IMR-90 (cell line): ENCODE results near the gene PDCL3. TPM values are rescaled to one million over a fixed set of nuclear protein-coding genes. Genes with fewer than 3 reads are reported as not detected.

Experiments used
- ATAC-seq: fragments of 200-7000 bp; cut with Tn5 transposase; 2 replicates; pipeline ENCODE4 v1.9.1; 2020; ENCODE audit warnings: low read depth, mild to moderate bottlenecking, moderate library complexity
- BruUV-seq: library from RNA; stranded (reverse); fragments of 400-500 nt; replicated peaks from 2 replicates; lab custom pipeline; 2021; lab: Mats Ljungman, UMichigan
- CTCF ChIA-PET: fragments of 300-600 bp; formaldehyde crosslinking; extraction: SDS; loops from one replicate; lab custom pipeline; 2021; ENCODE audit warnings: antibody characterized with exemption; lab: Yijun Ruan, JAX
- POLR2A ChIA-PET: fragments of 300-600 bp; sonication (Branson Sonifier 250); formaldehyde crosslinking; loops from one replicate; lab custom pipeline; 2022; ENCODE audit warnings: antibody characterized with exemption; ENCODE audit not compliant: unreplicated experiment; lab: Charles Lee
- DNase-seq: peaks from one replicate; pipeline ENCODE4 v3.0.0; 2013
- H2AFZ ChIP-seq: replicated peaks from 2 replicates; pipeline ENCODE3; 2013; ENCODE audit warnings: low read length, mild to moderate bottlenecking; ENCODE audit not compliant: poor library complexity
- H2AK5ac ChIP-seq: 2 replicates; pipeline ENCODE4 v1.6.1; 2013; ENCODE audit warnings: low read depth, low read length, inconsistent platforms
- H2AK9ac ChIP-seq: replicated peaks from 2 replicates; pipeline ENCODE3; 2013; ENCODE audit warnings: mild to moderate bottlenecking, low read depth, low read length, moderate library complexity; ENCODE audit not compliant: poor library complexity
- H2BK120ac ChIP-seq: 2 replicates; pipeline ENCODE4 v1.6.1; 2013; ENCODE audit warnings: low read depth, low read length, inconsistent platforms
- H2BK15ac ChIP-seq: 3 replicates; pipeline ENCODE4 v1.6.1; 2013; ENCODE audit warnings: low read depth, low read length, inconsistent platforms
- H2BK20ac ChIP-seq: 2 replicates; pipeline ENCODE4 v1.6.1; 2013; ENCODE audit warnings: low read depth, mild to moderate bottlenecking, inconsistent platforms, low read length, moderate library complexity
- H2BK5ac ChIP-seq: 2 replicates; pipeline ENCODE4 v1.6.1; 2013; ENCODE audit warnings: mild to moderate bottlenecking, low read depth, low read length, inconsistent platforms; ENCODE audit not compliant: poor library complexity, severe bottlenecking
- H3K14ac ChIP-seq: replicated peaks from 2 replicates; pipeline ENCODE4 v1.6.1; 2013; ENCODE audit warnings: low read depth, low read length, inconsistent platforms
- H3K18ac ChIP-seq: 2 replicates; pipeline ENCODE4 v1.6.1; 2013; ENCODE audit warnings: low read depth, low read length, control low read depth
- H3K23ac ChIP-seq: 2 replicates; pipeline ENCODE4 v1.6.1; 2013; ENCODE audit warnings: low read depth, low read length, inconsistent platforms
- H3K27ac ChIP-seq: 2 replicates; pipeline ENCODE4 v1.5.1; 2013; ENCODE audit warnings: mild to moderate bottlenecking, control low read depth, low read length; ENCODE audit not compliant: insufficient read depth
- H3K27me3 ChIP-seq: 2 replicates; pipeline ENCODE4 v1.6.1; 2013; ENCODE audit warnings: low read length; ENCODE audit not compliant: control insufficient read depth, insufficient read depth
- H3K36me3 ChIP-seq: 2 replicates; pipeline ENCODE4 v1.6.1; 2013; ENCODE audit warnings: low read length, mixed read lengths; ENCODE audit not compliant: control insufficient read depth, insufficient read depth
- H3K4ac ChIP-seq: 2 replicates; pipeline ENCODE4 v1.6.1; 2013; ENCODE audit warnings: low read depth, low read length, inconsistent platforms
- H3K4me1 ChIP-seq: 2 replicates; pipeline ENCODE4 v1.6.1; 2013; ENCODE audit warnings: low read length, mixed read lengths; ENCODE audit not compliant: control insufficient read depth, insufficient read depth
- H3K4me2 ChIP-seq: 2 replicates; pipeline ENCODE4 v1.6.1; 2013; ENCODE audit warnings: low read depth, mild to moderate bottlenecking, control low read depth, low read length, moderate library complexity
- H3K4me3 ChIP-seq: 2 replicates; pipeline ENCODE4 v1.5.1; 2013; ENCODE audit warnings: low read depth, mild to moderate bottlenecking, control low read depth, low read length, moderate library complexity; ENCODE audit not compliant: insufficient read depth
- H3K56ac ChIP-seq: 2 replicates; pipeline ENCODE4 v1.6.1; 2013; ENCODE audit warnings: low read length, inconsistent platforms; ENCODE audit not compliant: insufficient read depth; ENCODE audit errors: extremely low read depth
- H3K79me1 ChIP-seq, 2 experiments: 2 replicates each; pipeline ENCODE4 v1.6.1; 2013; ENCODE audit warnings: low read length in 2 of 2, inconsistent platforms in 1 of 2, low read depth in 1 of 2
- H3K9ac ChIP-seq: 2 replicates; pipeline ENCODE4 v1.6.1; 2013; ENCODE audit warnings: low read depth, low read length, control low read depth
- H3K9me1 ChIP-seq: 2 replicates; pipeline ENCODE4 v1.6.1; 2013; ENCODE audit warnings: low read length, inconsistent platforms; ENCODE audit not compliant: insufficient read depth
- H3K9me3 ChIP-seq: 2 replicates; pipeline ENCODE4 v1.6.1; 2013; ENCODE audit warnings: low read length; ENCODE audit not compliant: control insufficient read depth, insufficient read depth
- H4K20me1 ChIP-seq: 2 replicates; pipeline ENCODE4 v1.6.1; 2013; ENCODE audit warnings: low read length, inconsistent platforms; ENCODE audit not compliant: insufficient read depth
- H4K5ac ChIP-seq: 2 replicates; pipeline ENCODE4 v1.6.1; 2013; ENCODE audit warnings: mild to moderate bottlenecking, low read depth, low read length, control low read depth
- H4K8ac ChIP-seq, 2 experiments: 2 replicates each; pipeline ENCODE4 v1.6.1; 2013; ENCODE audit warnings: low read depth in 2 of 2, low read length in 2 of 2, control low read depth in 1 of 2, inconsistent platforms in 1 of 2
- H4K91ac ChIP-seq: 2 replicates; pipeline ENCODE4 v1.6.1; 2013; ENCODE audit warnings: low read depth, low read length, inconsistent platforms; ENCODE audit not compliant: insufficient read depth
- BHLHE40 ChIP-seq: fragments of 150-350 bp; IDR thresholded peaks from 2 replicates; pipeline ENCODE4 v1.6.1; 2016; ENCODE audit warnings: mild to moderate bottlenecking, low read depth, low read length
- CEBPB ChIP-seq: IDR thresholded peaks from 2 replicates; pipeline ENCODE4 v1.6.1; 2012; ENCODE audit warnings: low read depth, low read length, improper control_type of control experiment
- CHD1 ChIP-seq: IDR thresholded peaks from 2 replicates; pipeline ENCODE4 v1.6.1; 2012; ENCODE audit warnings: low read depth, low read length, improper control_type of control experiment
- CTCF ChIP-seq: conservative IDR thresholded peaks from 2 replicates; pipeline ENCODE4 v1.5.1; 2012; ENCODE audit warnings: mild to moderate bottlenecking, low read depth, low read length, improper control_type of control experiment
- FOS ChIP-seq: fragments of 150-350 bp; IDR thresholded peaks from 2 replicates; pipeline ENCODE4 v1.6.1; 2016; ENCODE audit warnings: low read depth, low read length
- MAFK ChIP-seq: IDR thresholded peaks from 2 replicates; pipeline ENCODE4 v1.6.1; 2012; ENCODE audit warnings: low read depth, low read length, improper control_type of control experiment
- MAZ ChIP-seq: IDR thresholded peaks from 2 replicates; pipeline ENCODE4 v1.6.1; 2012; ENCODE audit warnings: low read depth, mild to moderate bottlenecking, low read length, improper control_type of control experiment, moderate library complexity, borderline replicate concordance
- MXI1 ChIP-seq: IDR thresholded peaks from 2 replicates; pipeline ENCODE4 v1.6.1; 2012; ENCODE audit warnings: low read depth, mild to moderate bottlenecking, low read length, moderate library complexity, borderline replicate concordance
- NFE2L2 ChIP-seq: fragments of 150-350 bp; IDR thresholded peaks from 2 replicates; pipeline ENCODE4 v1.6.1; 2016; ENCODE audit warnings: low read depth, mild to moderate bottlenecking, low read length
- RAD21 ChIP-seq: IDR thresholded peaks from 2 replicates; pipeline ENCODE4 v1.6.1; 2012; ENCODE audit warnings: low read length, improper control_type of control experiment
- RCOR1 ChIP-seq: IDR thresholded peaks from 2 replicates; pipeline ENCODE4 v1.6.1; 2012; ENCODE audit warnings: mild to moderate bottlenecking, low read length, improper control_type of control experiment; ENCODE audit not compliant: insufficient replicate concordance
- RFX5 ChIP-seq: IDR thresholded peaks from 2 replicates; pipeline ENCODE4 v1.8.0; 2012; ENCODE audit warnings: low read depth, mild to moderate bottlenecking, low read length, moderate library complexity
- SMC3 ChIP-seq: fragments of 150-350 bp; IDR thresholded peaks from 2 replicates; pipeline ENCODE4 v1.6.1; 2016; ENCODE audit warnings: low read depth, mild to moderate bottlenecking, antibody characterized with exemption, low read length, moderate library complexity
- WGBS, 2 experiments: methylation state at CpG; one replicate each; pipeline versions ENCODE4 v1.1.5 to v1.1.7; 2013; ENCODE audit warnings: missing lambda C conversion rate in 2 of 2; ENCODE audit not compliant: insufficient read length in 1 of 2; ENCODE audit errors: extremely low coverage in 2 of 2; 5-methylcytosine and 5-hydroxymethylcytosine counted together
- dilution Hi-C: fragments of 300-500 bp; cut with HindIII; formaldehyde crosslinking; loops from one replicate; pipeline ENCODE4 v1.14.3; 2018; ENCODE audit warnings: low sequenced_read_pairs; ENCODE audit not compliant: unreplicated experiment
- in situ Hi-C: fragments of 300-500 bp; cut with MboI; formaldehyde crosslinking; loops from 3 replicates; pipeline ENCODE4 v1.14.3; 2019; ENCODE audit warnings: low sequenced_read_pairs, inconsistent platforms, mixed read lengths
- intact Hi-C: fragments of 100-400 bp; cut with micrococcal nuclease; formaldehyde crosslinking; loops from 2 replicates; pipeline ENCODE4 v1.10.0; 2022
- polyA plus RNA-seq, 3 experiments: library from polyadenylated mRNA; depleted of rRNA; stranded (reverse); fragments of >200 nt; gene quantifications; 2 replicates each; pipeline ENCODE4 v1.2.3, GENCODE V29; 2012; ENCODE audit warnings: low replicate concordance in 1 of 3
- total RNA-seq: library from RNA; depleted of rRNA; stranded (reverse); fragments of >200 nt; gene quantifications from 2 replicates; pipeline ENCODE4 v1.2.3, GENCODE V29; 2012
- TF ChIP-seq, protein P1 (sequence below): fragments of 150-350 bp; IDR thresholded peaks from 2 replicates; pipeline ENCODE4 v1.6.1; 2016; ENCODE audit warnings: low read depth, mild to moderate bottlenecking, low read length, moderate library complexity, borderline replicate concordance

PDCL3 gene
- total and polyA plus RNA-seq, 2 of the 4 experiments (the other 2 are of a cell fraction), result 9.5 to 26.4 TPM

DNA sequence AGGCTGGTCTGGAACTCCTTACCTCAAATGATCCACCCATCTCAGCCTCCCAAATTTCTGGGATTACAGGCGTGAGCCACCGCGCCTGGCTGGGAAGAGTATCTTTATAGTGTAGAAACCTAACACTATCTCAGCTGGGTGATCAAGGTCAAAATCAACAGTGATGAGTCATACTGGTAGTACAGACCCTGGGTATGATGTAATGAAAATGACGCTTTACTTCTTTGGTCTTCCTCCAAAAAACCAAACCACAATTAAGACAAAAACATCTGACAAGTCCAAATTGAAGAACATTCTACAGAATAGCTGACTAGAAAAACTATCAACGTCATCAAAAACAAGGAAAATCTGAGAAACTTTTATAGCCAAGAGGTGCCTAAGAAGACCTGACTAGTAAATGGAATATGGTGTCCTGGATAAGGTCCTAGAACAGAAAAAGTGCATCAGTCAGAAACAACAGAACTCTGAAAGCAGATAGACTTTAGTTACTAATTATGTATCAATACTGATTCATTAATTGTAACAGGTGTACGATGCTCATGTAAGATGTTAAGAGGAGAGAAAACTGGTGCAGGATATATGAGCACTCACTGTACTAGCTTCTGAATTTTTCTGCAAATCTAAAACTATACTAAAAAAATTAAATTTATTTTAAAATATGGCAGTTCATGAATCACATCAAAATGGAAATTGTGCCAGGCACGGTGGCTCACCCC, 25.4 kb downstream of the PDCL3 start (continued):
- no peak for TF ChIP-seq CTCF
- no peak for TF ChIP-seq RAD21
- peak; percentile 31; the same call in 1 of the 2 replicates for TF ChIP-seq CEBPB
- TF ChIP-seq BHLHE40, result no peak

GRCh38 chr2:100589527-100589926, 26.7 kb downstream of the PDCL3 start:
- Histone ChIP-seq H3K4me1 (no peaks in the 10 kb centered on the region), H2AK5ac (no peak overlapping the region), H3K56ac (no peak overlapping the region), H2BK5ac (no peak overlapping the region), H3K14ac (no peak overlapping the region), H4K8ac (no peak overlapping the region), H3K9me3 (no peaks in the 10 kb centered on the region), H2AFZ (no peak overlapping the region), H3K9ac (no peak overlapping the region), H3K4ac (no peak overlapping the region), H3K79me1 (no peaks in the 10 kb centered on the region), H3K27me3 (peaks cover 3% of the 10 kb centered on the region; the same call in 1 of the 2 replicates), H3K9me1 (0 out of 2 replicates have a peak, but pooled peaks cover 3% of the 10 kb centered on the region), H4K5ac (no peak overlapping the region), H2BK120ac (no peak overlapping the region), H3K18ac (no peak overlapping the region), H3K27ac (no peak overlapping the region), H4K91ac (no peak overlapping the region), H4K20me1 (no peaks in the 10 kb centered on the region), H3K4me3 (no peak overlapping the region), H3K23ac (no peak overlapping the region), H2AK9ac (no peak overlapping the region), H2BK15ac (no peak overlapping the region), H3K36me3 (no peaks in the 10 kb centered on the region), H2BK20ac (no peak overlapping the region), H3K4me2 (no peak overlapping the region)
- ChIA-PET POLR2A (no interaction called here), CTCF (no interaction called here)
- no CpG with 5 or more reads among the region's 3 CpGs for WGBS, 2 experiments
- in situ Hi-C loops (no loop called here), dilution Hi-C loops (no loop called here), intact Hi-C loops (no loop called here)
- ATAC-seq, result no peak
- DNase-seq, result no peak
- BruUV-seq, result no TSS peak
- no peak for TF ChIP-seq MAZ
- TF ChIP-seq FOS, result no peak
- TF ChIP-seq SMC3, result no peak
- TF ChIP-seq MXI1, result no peak
- no peak for TF ChIP-seq RFX5
- no peak for TF ChIP-seq RCOR1
- TF ChIP-seq NFE2L2, result no peak
- no peak for TF ChIP-seq CHD1
- no peak for TF ChIP-seq BHLHE40
- TF ChIP-seq RAD21, result no peak
- no peak for TF ChIP-seq MAFK
- TF ChIP-seq, protein P1, sequence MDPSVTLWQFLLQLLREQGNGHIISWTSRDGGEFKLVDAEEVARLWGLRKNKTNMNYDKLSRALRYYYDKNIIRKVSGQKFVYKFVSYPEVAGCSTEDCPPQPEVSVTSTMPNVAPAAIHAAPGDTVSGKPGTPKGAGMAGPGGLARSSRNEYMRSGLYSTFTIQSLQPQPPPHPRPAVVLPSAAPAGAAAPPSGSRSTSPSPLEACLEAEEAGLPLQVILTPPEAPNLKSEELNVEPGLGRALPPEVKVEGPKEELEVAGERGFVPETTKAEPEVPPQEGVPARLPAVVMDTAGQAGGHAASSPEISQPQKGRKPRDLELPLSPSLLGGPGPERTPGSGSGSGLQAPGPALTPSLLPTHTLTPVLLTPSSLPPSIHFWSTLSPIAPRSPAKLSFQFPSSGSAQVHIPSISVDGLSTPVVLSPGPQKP, result no peak
